Measurements from ENCODE around the gene RALGAPB.

Gene RALGAPB

GRCh38 chr20:38472513-38473366 lies at the start of gene RALGAPB:
Gene RALGAPB, plus strand, starts transcription at chr20:38472843. Its CDS starts 15,590 bp downstream, at chr20:38488433.
- H3K4me3 ChIP-seq (ENCODE audit: low read depth, low read length) = peak within 1 kb of the TSS; percentile 83
- POLR2A ChIA-PET = interaction anchor here (1.1 to 1.8 kb wide), 4 partner anchors 15 to 37 kb away, joined by 5 to 12 read pairs (median 6); partner anchors contain the start of gene SNHG17
- CTCF ChIA-PET = interaction anchor here (0.7 to 6.5 kb wide), 17 partner anchors 8 to 1270 kb away, joined by 3 to 47 read pairs (median 4); partner anchors contain the start of gene SNHG17
- TF ChIP-seq CTCF (IDR thresholded peaks at IDR 0.05; ENCODE audit: insufficient read depth, low read length, missing control alignments) = peak; percentile 54
- DNase-seq (ENCODE audit: low read depth, low spot score) = peak; percentile 66

GRCh38 chr20:38423541-38423940 lies 49.1 kb upstream of the RALGAPB start:
- no peak for TF ChIP-seq CTCF (IDR thresholded peaks at IDR 0.05; ENCODE audit: insufficient read depth, low read length, missing control alignments)
- CTCF ChIA-PET = interaction anchor here (1.4 to 5.4 kb wide), 2 partner anchors 11 to 15 kb away, joined by 3 to 38 read pairs; partner anchors contain the start of gene SNHG17
- DNase-seq (ENCODE audit: low read depth, low spot score) = no peak
- H3K4me3 ChIP-seq (ENCODE audit: low read depth, low read length) = no peak overlapping the region
- POLR2A ChIA-PET = no interaction called here

- no peak for DNase-seq (ENCODE audit: low read depth, low spot score)
Observed at GRCh38 chr20:38424401-38424800, 48.2 kb upstream of the RALGAPB start.

GRCh38 chr20:38426006-38426897 lies 46.4 kb upstream of the RALGAPB start:
- peak; percentile 66 for DNase-seq (ENCODE audit: low read depth, low spot score)
- POLR2A ChIA-PET = interaction anchor here (0.5 to 2.4 kb wide), 5 partner anchors 8 to 1796 kb away, joined by 3 to 31 read pairs (median 6); partner anchors contain the start of gene SNHG17
- CTCF ChIA-PET = interaction anchor here (1.0 to 10.8 kb wide), 5 partner anchors 9 to 19 kb away, joined by 4 to 268 read pairs (median 5); partner anchors contain the start of gene SNHG17
- TF ChIP-seq CTCF (IDR thresholded peaks at IDR 0.05; ENCODE audit: insufficient read depth, low read length, missing control alignments) = no peak
- no peak overlapping the region for H3K4me3 ChIP-seq (ENCODE audit: low read depth, low read length)

More at GRCh38 chr20:38424401-38424800, 48.2 kb upstream of the RALGAPB start:
- TF ChIP-seq CTCF (IDR thresholded peaks at IDR 0.05; ENCODE audit: insufficient read depth, low read length, missing control alignments) = no peak
- H3K4me3 ChIP-seq (ENCODE audit: low read depth, low read length) = no peak overlapping the region
- ChIA-PET CTCF (interaction anchor here (0.9 to 5.4 kb wide), 4 partner anchors 10 to 22 kb away, joined by 3 to 38 read pairs (median 5); partner anchors contain the start of gene SNHG17), POLR2A (no interaction called here)

- H3K4me3 ChIP-seq (ENCODE audit: low read depth, low read length) = no peak overlapping the region
- POLR2A ChIA-PET = interaction anchor here (1.1 kb wide), 1 partner anchor 19 kb away, joined by 3 read pairs; no protein-coding TSS in a partner anchor
- TF ChIP-seq CTCF (IDR thresholded peaks at IDR 0.05; ENCODE audit: insufficient read depth, low read length, missing control alignments) = no peak
- CTCF ChIA-PET = interaction anchor here (1.3 to 10.8 kb wide), 3 partner anchors 7 to 18 kb away, joined by 4 to 268 read pairs (median 38); partner anchors contain the start of gene SNHG17
- no peak for DNase-seq (ENCODE audit: low read depth, low spot score)
Observed at GRCh38 chr20:38427655-38428023, 45.0 kb upstream of the RALGAPB start.
